Neural crest cell (in vitro differentiated cells): ENCODE data around the gene STIM1. TPM values are rescaled to one million over a fixed set of nuclear protein-coding genes. Genes with fewer than 3 reads are reported as not detected.

Experiments used
- DNase-seq: peaks from one replicate; pipeline ENCODE4 v3.0.0; 2021; ENCODE audit warnings: low read depth, mixed read lengths, low spot score
- H3K27ac Mint-ChIP-seq: one replicate; pipeline ENCODE4 v1.8.0; 2021; ENCODE audit warnings: mild to moderate bottlenecking, mixed read lengths; ENCODE audit not compliant: unreplicated experiment
- H3K27me3 Mint-ChIP-seq: 2 replicates; pipeline ENCODE4 v1.8.0; 2021; ENCODE audit warnings: low read depth, mild to moderate bottlenecking, mixed read lengths
- H3K36me3 Mint-ChIP-seq: 2 replicates; pipeline ENCODE4 v1.8.0; 2021; ENCODE audit warnings: low read depth, mild to moderate bottlenecking, mixed read lengths
- H3K4me1 Mint-ChIP-seq: 2 replicates; pipeline ENCODE4 v1.8.0; 2021; ENCODE audit warnings: mixed read lengths
- H3K4me3 Mint-ChIP-seq: one replicate; pipeline ENCODE4 v1.8.0; 2021; ENCODE audit warnings: mild to moderate bottlenecking, mixed read lengths
- H3K9me3 Mint-ChIP-seq: 2 replicates; pipeline ENCODE4 v1.8.0; 2021; ENCODE audit warnings: mixed read lengths
- total RNA-seq: library from RNA; stranded (reverse); gene quantifications from 2 replicates; pipeline ENCODE4 v1.2.1, GENCODE V29; 2021
- TF ChIP-seq, protein P1 (sequence below): fragments of 200-600 bp; sonication (generic); conservative IDR thresholded peaks from 2 replicates; pipeline ENCODE4 v1.5.0; 2021; ENCODE audit warnings: antibody characterized with exemption, mild to moderate bottlenecking

STIM1 gene
- total RNA-seq, 1 donor from 2014 or later = 24.4 TPM

DNA sequence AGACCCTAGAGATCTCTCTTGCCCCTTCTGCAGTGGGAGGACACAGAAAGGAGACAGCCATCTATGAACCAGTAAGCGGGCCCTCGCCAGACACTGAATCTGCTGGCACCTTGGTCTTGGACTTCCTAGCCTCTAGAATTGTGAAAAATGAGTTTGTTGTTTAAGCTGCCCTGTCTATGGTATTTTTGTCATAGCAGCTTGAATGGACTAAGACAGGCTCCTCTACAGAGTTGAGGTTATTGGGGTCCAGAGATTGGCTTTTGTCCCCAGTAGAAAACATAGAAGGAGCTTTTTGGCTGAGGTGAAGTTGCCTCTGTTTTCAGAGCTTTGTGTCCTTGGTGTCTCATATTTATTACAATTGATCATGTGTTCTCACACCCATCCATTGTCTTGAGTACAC lies 77.2 kb downstream of the STIM1 start:
- TF ChIP-seq, protein P1, sequence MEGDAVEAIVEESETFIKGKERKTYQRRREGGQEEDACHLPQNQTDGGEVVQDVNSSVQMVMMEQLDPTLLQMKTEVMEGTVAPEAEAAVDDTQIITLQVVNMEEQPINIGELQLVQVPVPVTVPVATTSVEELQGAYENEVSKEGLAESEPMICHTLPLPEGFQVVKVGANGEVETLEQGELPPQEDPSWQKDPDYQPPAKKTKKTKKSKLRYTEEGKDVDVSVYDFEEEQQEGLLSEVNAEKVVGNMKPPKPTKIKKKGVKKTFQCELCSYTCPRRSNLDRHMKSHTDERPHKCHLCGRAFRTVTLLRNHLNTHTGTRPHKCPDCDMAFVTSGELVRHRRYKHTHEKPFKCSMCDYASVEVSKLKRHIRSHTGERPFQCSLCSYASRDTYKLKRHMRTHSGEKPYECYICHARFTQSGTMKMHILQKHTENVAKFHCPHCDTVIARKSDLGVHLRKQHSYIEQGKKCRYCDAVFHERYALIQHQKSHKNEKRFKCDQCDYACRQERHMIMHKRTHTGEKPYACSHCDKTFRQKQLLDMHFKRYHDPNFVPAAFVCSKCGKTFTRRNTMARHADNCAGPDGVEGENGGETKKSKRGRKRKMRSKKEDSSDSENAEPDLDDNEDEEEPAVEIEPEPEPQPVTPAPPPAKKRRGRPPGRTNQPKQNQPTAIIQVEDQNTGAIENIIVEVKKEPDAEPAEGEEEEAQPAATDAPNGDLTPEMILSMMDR = no peak
- Mint-ChIP-seq H3K4me3 (no peak overlapping the region), H3K27ac (peak overlapping the region; percentile 24), H3K36me3 (no peaks in the 10 kb centered on the region), H3K4me1 (no peaks in the 10 kb centered on the region), H3K9me3 (no peaks in the 10 kb centered on the region), H3K27me3 (no peaks in the 10 kb centered on the region)
- no peak for DNase-seq

DNA sequence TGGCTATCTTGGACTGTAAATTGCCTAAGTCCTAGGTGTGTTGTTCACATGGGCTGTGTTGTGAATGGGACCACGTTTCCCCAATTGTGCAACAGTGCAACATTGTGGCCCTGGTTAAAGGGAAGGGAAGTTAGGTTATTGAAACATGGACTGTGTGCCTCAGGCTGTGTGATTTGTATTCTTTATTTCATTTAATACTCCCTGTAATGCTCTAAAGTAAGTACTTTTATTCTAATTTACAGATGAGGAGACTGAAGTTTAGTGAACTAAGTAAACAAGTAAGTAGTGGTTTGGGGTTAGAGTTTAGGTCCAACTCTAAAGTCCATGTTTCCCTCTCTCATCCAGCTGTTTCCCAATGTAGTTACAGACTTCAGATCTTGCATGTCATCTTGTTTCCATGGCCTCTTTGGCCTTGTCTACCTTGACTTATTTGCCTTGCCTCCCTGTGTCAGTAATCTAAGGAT lies 77.7 kb downstream of the STIM1 start:
- H3K27ac Mint-ChIP-seq = peak overlapping the region; percentile 24
- no peak for DNase-seq
- H3K4me3 Mint-ChIP-seq = no peak overlapping the region
- no peaks in the 10 kb centered on the region for H3K9me3 Mint-ChIP-seq
- no peaks in the 10 kb centered on the region for H3K36me3 Mint-ChIP-seq
- H3K4me1 Mint-ChIP-seq = no peaks in the 10 kb centered on the region
- TF ChIP-seq, protein P1 = no peak
- H3K27me3 Mint-ChIP-seq = no peaks in the 10 kb centered on the region

DNA sequence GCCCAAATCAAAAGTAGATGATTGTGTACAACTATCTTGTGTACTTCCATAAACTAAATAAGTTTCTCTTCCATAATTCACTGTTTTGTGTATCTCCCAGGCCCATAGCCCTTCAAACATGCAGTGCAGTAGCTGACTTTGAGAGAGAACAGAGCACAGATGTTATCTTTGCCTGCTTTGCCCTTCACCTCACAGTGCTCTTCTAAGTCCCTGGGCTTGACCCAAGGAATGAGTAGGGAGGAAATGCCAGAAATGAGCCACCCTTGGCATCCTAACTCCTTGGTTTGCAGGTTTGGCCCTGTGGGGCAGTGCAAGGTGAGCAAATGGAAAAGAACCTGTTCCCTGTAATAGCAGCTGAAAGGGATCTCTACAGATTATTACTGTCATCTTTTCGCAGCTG lies 79.2 kb downstream of the STIM1 start:
- TF ChIP-seq, protein P1 = no peak
- Mint-ChIP-seq H3K36me3 (no peaks in the 10 kb centered on the region), H3K27me3 (no peaks in the 10 kb centered on the region), H3K27ac (no peak overlapping the region), H3K4me3 (no peak overlapping the region), H3K4me1 (no peaks in the 10 kb centered on the region), H3K9me3 (no peaks in the 10 kb centered on the region)
- no peak for DNase-seq

DNA sequence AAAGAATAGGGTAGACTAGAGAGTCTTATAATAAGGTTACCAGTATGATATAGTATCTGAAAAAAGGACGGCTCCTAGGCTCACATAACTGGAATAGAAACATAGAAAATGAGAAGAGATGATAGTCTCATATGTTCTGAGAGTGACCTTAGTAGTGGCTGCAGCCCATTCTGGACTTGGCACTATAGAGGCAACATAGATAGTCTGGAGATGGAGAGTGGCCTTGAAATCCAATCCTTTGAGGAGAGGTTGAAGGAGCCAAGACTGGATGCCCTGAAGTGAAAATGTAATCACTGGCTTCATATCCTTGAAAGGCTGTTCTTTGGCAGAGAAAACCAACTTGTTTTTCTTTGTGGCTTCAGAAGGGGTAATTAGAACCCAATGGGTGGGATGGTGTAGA lies 81.1 kb downstream of the STIM1 start:
- Mint-ChIP-seq H3K9me3 (no peaks in the 10 kb centered on the region), H3K4me3 (no peak overlapping the region), H3K27ac (no peak overlapping the region), H3K4me1 (no peaks in the 10 kb centered on the region), H3K27me3 (no peaks in the 10 kb centered on the region), H3K36me3 (peaks cover 2% of the 10 kb centered on the region)
- TF ChIP-seq, protein P1 = no peak
- DNase-seq = no peak

DNA sequence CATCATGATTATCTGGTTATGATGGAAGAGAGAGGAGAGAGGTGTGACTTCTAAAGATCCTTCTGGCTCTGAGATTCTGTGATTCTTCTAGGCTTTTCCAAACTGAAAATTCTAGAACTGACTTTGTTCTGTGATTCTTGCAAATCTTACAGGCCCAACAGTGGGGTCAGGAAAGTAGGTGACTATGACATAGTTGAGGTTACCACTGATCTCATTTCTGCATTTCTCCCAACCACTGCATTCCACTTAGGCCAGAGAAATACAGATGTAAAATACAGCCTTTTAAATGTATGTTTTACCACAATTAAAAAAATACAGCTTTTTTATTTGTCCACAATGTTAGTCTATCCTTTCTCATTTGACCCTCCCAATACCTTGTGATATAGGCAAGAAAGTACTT lies 83.7 kb downstream of the STIM1 start:
- Mint-ChIP-seq H3K27ac (no peak overlapping the region), H3K4me1 (no peaks in the 10 kb centered on the region), H3K36me3 (peaks cover 2% of the 10 kb centered on the region), H3K27me3 (no peaks in the 10 kb centered on the region), H3K4me3 (no peak overlapping the region), H3K9me3 (no peaks in the 10 kb centered on the region)
- no peak for DNase-seq
- TF ChIP-seq, protein P1 = no peak
